Activated T-helper 9 cell treated with anti-CD3 and anti-CD28 coated beads, Interleukin-2, amount 50 U/mL, for 16 hours (primary cell): Measurements from ENCODE around the gene RTN4RL2.

ENCODE experiments used
- DNase-seq: peaks from one replicate; pipeline ENCODE4 v3.0.0-alpha.2; 2020; ENCODE audit warnings: low read depth

RTN4RL2 gene

DNA sequence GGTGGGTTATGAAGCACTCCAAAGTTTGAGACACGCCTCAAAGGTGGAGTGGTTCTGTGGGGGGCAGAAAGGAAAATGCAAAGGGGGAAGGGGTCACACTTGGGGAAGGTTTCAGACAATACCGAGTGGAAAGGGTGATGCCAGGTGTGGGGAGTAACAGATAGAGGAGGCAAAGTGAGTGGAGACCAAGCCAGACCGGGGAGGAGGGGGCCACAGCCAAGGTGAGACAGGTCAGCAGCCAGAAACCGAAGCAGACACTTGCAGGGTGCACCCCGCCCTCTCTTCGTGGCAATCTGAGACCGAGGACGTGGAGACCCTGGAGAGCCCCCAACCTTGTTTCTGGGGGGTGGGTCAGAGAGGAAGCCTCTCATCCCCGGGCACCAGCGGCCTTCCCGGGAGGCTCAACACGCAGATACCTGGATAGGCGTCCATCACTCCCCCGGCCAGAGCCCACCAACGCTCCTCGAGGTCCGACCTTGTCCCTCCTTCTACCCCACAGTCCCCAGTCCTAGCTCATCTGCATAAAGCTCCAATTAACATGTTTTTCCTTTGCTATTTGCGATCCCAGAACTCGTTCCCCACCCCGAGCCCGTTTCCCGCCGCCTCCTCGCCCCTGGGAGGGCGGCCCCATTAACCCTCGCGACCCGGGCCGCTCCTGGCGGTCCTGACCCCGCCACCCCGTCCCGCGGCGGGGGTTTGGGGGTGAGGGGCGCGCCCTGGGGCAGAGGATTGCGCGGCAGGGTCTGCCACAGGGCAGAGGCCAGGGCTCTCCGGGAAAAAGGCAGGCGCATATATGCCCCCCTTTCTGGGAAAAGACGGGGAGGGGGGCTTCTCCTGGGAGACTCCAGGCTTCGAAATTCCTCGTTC lies 21.8 kb downstream of the RTN4RL2 start:
- no peak for DNase-seq

DNA sequence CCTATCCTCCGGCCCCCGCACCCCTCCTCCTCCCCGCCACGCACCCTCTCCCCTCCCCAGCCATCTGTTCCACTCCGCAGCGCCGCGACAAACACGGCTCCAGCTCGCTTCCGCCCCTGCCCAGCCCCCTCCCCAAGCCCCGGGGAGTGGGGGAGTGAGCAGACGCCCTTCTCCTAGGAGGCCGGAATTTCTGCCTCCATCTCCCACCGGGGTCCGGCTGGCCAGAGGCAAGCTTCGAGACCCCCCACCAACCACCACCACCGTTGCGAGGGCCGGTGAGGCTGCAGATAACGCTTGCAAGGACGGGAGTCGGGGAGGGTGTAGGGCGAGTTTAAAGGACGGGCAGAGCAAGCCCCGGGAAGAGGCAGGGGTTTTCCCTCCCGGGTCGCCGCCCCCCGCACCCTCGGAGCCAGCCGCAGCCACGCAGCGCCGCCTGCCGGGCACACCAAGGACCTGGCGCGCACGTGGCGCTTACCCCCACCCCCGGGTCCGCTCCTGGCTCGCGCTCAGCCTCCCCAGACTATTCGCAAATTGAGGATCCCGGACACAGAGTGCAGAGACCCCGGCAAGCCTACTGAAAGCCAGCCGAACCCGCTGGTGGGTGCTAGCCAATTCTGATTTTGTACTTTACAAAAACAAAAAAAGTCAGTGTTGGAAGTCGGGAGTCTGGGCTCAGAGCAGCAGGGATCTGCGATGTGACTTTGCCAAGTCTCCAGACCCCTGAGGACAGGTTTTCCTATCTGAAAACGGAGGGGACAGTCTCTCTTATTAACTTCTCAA lies 22.6 kb downstream of the RTN4RL2 start:
- peak; percentile 55 for DNase-seq

DNA sequence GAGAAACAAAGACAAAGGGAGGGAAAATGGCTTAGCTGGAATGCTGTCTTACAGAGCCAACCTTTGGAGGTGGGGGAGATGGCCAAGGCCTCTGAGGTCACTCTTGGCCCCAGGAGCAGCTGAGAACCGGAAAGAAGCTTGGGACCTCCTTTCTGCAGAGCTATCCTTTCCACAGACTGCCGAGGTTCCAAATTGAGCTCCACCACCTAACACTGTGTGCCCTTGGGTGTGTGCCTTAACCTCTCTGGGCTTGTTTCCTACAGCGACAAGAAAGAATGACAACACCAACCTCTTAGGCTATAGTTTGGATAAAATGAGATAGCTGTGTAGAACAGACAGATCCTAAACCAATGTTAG lies 23.2 kb downstream of the RTN4RL2 start:
- DNase-seq, result no peak

DNA sequence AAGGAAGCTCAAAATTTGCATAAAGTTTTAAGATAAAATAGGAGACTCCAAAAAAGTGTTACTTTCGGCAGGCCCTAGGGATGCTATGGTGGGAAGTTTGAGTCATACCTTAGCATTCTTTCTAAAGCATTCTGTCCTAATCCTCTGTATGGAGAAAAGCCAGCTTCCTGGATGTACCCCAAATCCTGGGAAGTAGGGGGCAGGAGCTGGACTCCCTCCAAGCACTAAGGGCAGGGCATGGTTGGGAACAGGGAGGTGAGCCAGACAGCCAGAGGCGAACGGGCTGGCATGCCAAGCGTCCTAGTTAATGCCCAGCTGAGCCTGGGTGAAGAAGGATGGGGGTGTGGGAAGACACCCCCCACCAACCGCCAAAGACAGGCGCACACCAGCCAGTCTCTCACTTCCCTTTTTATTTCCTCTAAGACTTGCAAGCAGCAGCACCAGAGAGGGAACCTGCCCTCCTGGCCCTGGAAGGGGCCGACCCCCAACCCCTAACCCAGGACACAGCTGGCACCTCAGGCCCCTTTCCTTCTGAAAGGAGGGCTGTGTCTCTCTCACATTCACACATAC lies 23.9 kb downstream of the RTN4RL2 start:
- DNase-seq, result no peak

DNA sequence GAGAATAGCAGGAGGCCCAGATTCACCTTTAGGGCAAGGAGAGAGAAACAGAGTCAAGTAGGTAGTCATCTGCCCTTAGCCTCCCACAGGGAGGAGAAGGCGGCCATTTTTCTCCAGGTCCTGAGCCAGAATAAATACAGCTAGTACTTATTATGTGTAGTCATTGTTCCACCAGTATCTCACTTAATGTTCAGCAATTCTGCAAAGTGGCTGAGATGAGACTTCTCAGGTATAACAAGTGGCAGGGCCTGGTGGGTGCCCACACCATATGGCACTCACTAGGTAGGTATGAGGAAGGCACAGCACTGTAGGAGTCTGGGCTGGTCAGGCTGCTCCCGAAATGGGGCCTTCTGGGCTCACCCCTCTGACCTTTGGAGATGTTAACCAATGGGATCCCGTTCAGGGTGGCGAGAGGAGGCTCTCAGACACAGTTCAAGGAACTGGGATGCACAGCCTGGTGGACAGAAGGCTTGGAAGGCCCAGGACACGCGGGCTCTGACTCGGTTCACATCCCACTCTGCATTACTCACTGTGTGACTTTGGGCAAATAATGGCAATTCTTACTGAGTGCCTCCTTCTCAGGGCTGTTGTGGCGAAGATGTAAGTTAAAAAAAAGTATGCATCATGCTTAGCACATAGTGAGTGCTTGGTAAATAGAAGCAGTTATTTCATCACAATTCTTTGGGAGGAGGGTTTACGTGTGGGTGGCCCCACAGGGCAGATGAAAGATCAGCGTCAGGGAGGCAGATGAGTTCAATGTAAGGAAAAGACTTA lies 25.1 kb downstream of the RTN4RL2 start:
- no peak for DNase-seq

DNA sequence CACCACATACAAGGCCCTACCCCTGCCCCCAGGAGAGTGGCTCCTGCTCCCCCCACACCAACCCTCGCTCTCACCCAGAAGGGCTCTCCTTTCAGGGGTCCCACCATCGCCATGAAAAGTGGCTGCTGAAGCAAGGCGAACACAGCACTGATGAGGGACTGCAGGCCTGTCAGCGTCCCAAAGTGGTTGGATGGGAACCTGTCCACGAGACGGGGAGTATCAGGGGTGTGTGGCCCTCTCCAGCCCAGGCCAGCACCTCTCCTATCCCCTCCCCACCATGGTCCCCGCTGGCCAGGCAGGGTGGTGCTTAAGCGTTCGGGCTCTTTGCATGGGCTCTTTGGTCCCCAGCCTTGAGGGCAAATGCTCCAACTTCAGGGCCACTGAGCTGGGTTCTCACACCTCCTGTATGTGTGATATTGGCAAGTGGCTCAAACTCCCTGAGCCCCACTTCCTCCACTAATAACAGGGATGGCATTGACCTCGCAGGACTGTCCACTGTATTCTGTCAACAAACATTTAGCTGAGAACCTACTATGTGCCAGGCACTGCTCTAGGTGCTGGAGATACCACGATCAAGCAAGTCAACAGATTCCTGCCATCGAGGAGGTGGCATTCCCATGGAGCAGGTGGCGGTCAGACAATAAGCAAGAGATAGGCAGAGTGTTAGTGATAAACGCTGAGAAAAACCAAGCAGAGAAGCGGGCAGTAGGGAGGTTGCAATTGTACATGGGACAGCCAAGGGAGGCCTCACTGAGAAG lies 26.9 kb downstream of the RTN4RL2 start:
- no peak for DNase-seq

DNA sequence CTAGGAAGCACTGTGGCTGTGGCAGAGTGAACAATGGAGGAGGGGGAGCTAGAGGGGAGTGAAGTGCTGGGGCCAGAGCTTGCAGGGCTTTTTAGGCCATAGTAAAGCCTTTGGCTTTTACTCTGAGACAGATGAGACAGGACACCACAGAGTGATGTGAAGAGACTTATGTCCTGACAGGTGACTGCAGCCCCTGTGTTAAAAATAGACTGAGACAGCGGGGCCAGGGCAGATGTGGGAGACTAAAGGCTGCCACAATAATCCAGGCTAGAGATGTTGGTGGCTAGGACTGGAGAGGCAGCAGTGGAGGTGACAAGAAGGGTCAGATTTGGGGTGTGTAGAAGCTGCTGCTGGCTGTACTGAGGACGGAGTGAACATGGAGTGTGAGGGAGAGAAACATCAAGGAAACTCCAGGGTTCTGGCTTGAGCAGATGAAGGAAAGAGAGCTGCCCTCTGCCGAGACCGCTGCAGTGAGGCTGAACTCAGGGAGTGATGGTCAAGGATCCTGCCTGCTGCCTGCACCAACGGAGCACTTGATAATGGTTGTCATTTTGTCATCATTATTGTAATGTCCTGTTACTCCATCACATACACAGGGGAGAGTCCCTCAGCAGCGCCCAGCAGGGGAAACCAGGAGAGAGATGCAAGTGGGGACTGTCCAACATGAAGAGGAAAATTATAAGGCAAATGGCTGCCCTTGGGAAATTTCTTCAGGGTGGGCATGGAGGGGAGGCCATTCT lies 27.8 kb downstream of the RTN4RL2 start:
- DNase-seq, result no peak

DNA sequence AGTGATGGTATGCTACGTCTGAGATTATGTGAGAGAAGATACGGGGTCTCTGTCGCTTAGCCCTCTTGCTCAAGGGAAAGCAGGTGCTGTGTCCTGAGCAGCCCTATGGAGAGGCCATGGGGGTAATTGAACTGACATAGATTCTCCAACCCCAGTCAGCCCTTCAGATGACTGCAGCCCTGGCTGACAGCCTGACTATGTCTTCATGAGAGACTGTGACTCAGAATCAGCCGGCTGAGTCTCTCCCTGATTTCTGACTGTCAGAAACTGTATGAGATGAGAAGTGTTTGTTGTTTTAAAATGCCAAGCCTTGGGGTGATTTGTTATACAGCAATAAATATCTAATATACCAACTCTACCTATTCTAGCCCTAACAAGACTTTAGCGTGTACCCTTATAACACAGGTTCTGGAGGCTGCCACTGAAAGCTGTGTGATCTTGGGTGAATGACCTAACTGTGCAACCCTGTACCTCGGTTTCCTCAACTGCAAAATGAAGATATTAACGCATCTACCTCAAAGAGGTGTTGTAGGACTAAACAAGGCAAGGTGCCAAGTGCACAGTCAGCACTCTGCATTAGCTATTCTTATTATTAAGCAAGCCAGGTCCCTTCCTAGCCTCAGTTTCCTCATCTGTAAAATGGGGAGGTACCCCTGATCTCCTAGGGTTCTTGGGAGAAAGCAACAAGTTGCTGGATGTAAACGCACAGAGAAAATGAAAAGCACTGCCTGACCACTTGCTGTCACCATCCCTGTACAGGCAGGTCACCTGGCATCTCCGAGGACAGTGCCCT lies 30.3 kb downstream of the RTN4RL2 start:
- no peak for DNase-seq

DNA sequence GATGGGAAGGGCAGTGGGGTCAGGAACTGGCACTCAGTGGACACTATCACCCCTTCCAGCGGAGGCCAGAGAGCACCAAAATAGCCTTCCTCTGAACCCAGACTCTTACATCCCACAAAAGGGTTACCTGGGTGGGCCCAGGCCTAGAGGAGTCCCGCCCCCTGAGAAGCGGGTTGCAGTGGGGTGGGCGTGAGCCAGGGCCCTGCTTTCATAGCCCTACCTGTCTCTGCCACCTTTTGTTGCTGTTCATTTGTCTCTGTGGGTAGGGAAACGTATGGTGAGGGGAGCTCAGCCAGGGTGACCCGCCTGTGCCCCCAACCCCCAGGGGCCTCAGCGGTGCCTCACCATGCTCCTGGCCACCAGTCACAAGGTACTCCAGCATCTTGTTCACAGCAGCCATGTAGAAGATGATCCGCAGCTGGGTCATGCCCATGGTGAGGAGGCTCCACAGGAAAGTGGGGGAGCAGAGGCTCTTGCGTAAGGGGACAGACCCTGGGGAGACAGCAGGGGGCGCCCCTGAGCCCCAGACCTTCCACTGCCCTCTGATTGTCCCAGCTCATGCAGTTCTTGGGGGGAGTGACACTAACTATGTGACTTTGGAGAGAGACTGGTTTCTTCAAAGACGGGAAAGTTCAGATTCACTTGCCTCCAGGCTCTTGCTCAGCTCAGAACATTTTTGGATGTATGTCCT lies 31.2 kb downstream of the RTN4RL2 start:
- DNase-seq, result peak; percentile 34

DNA sequence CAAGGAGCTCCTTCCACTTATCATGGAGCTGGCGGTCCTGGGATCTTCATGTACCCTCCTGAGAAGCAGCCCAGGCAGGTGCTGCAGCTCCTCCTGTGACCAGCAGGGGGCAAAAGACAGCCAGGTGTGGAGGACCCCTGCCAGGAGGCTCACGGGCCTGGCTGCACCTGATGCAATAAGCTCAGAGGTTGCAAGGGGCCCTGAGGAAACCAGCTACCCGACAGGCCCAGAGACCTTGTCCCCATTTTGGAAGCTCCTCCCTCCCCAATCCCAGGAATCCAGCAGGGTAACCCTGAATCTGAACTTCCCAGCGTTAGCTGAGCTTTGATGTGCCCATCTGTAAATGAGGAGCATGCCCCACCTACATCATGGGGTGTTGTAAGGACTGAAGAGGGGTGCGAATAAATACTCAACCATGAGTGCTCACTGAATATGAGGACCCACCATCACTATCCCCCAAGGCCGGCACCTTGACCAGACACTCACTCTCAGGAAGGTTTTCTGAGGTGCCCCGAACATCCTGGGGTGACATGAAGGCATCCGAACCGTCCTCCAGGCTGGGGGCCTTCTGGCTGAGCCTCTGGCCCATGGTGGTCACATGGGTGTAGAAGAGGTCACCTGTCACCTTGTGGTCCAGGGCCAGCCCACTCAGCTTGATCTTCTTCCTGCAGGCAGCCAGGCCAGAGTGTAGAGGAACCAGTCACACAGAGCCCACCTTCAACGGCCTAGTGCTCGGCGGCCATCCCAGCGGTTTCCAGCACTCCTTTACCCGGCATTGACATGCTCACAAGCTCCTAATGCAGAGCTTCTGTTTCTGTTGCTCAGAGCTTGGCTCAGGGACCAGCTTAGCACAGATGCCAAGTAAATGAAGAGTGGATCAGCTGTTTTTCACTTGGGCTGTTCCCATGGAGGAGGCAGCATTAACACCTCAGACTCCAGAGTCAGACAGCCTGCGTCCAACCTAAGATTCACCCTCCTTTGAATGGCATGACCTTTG lies 33.5 kb downstream of the RTN4RL2 start:
- DNase-seq, result peak; percentile 70

DNA sequence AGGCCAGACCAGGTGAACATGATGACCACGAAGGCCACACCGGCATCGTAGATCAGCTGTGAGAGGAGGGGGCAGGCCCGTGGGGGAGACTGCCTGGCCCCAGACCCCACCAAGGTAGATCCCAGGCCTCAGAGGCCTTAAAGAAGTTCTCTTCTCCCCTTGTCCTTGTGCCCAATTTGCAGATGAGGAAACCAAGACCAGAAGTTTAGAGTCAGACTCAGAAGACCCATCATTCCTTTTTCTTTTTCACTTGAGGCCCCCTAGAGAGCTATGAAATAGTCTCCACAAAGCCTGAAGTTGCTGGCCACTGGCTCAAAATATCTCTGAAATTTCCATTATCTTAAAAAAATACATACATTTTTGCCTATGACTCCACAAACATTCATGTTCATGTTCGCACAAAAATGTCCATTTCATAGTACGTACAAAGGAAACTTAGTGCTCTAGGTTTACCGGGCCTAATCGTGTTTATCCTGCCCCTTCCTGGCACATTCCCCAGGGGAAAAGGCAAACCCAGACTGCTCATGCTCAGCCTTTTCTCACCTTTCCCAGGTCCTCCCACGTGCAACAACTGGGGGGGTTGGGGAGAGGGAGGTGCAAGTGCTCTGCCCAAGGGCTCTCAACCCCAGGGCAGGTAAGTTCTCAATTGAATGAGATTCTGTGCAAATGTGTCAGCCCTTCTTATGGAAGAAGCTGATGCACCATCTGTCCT lies 35.9 kb downstream of the RTN4RL2 start:
- DNase-seq, result no peak

DNA sequence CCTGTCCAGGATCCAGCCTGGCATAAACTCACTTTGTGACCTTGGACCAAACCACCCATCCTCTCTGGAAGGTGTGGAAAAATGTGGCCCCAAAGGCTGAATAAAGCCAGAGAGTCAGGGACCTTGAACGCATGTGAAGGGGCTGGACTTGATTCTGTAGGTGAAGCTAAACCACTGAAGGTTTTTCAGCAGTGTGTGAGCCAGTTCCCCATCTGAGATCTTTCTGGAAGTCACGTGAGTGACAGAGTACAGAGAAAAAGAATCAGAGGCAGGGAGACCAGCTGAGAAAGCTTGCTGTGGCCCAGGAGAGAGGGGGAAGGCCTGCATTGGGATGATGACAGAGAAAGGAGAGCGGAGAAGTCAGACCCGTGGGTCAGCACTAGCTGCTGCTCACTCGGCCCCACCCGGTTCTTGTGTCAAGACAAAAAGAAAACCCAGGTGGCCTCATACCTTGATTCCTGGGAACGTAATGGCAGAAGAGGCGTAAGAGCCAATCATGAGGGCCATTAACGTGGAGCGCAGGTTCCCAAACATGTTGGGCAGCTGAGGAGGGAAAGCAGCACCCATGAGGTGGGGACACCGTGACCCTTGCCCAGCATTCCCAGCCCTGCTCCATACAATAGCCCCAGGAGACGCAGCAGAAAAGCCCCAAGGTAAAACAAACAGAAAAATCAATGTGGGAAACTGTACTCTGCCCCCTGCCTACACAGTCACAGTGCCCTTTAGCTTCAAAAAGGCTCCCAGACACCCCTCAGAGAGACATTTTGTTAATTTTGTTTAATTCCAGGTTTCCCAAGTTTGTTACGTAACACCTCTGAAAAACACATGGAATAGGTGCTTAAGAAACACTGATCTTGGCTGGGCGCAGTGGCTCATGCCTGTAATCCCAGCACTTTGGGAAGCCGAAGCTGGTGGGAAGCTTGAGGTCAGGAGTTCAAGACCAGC lies 37.2 kb downstream of the RTN4RL2 start:
- DNase-seq, result no peak

DNA sequence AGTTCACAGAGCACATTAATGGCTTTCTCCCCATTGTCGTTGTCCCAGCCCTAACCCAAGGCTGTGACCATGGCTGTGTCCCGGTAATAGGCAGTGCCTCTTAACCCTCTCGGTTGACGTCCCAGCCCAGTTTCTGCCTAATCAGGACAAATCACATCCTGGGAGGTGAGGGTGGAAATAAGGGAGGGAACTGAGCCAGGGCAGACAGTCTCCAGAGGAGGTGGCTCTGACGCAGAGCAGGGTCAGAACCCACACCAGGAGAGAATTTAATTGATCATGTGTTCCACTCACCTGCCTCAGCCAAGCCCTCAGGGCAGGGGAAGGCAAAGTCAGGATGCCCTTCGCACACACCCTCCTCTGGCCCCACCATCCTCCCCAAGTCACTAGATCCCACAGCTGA lies 38.2 kb downstream of the RTN4RL2 start:
- DNase-seq, result no peak

DNA sequence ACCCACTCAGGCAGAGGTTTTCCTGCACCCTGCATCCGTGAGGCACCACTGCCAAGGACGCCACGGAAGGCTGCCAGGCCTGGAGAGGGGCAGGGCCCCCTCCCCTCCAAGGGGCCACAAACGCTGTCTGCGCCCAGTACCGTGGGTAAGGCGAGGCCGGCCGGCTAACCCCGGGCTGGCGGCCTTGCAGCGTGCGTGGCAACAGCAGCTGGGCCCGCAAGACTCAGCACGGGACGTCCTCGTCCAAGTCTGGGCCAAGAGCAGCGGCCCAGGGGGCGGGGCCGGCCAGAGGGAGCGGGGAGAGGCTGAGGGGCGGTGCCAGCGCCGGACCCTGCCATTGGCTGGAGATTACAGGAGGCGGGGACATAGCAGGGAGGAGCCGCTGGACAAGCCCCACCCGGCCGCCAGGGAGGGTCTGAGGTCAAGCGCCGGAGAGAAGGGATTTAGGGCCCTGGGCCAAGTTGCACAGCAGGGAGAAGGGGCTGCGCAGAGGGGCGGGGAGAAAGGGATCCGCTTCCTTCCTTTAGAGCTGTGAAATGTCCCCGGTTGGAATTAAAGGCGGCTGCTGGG lies 39.2 kb downstream of the RTN4RL2 start:
- no peak for DNase-seq

DNA sequence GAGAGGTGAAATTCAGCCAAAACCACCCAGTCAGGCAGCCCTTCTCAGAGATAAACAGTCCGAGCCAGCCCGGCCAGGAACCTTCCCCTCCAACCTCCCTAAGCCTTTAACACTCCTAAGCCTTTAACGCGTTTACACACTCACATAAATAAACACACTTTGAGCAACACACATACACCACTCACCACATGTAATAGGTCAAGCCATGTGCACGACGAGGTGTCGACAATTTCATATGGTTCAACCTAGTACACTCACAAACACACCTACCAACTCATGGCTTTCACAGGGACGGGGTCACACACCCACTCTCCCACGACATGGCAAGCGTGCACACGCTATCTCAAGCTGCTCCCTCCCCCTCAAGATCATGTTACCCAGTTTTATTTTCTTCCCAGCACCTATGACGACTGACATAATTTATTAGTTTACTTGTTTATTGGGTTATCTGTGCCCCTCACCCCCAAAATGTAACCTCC lies 39.7 kb downstream of the RTN4RL2 start:
- DNase-seq, result no peak

DNA sequence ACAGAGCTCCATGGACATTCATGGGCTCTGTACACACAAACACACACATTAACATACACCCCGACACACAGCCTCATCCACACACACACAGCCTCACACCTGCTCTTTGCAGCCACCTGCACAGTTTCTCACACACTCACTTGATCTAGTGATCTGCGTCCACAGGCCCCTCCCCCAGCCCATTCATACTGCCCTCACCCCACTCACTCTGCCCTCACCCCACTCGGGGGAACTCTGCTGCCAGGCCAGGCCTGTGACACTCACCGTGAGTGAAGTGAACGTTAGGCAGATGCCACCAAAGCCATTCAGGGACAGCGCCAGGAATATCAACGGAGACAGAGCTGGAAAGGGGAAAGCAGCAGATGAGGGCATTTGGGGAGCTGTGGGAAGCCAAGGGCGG lies 40.2 kb downstream of the RTN4RL2 start:
- DNase-seq, result no peak
